GM18909 (cell line): ENCODE results near the gene WDFY4.

Source experiments
- ATAC-seq: cut with Tn5 transposase; IDR thresholded peaks from one replicate; pipeline ENCODE4 v1.9.1; 2021; ENCODE audit warnings: mild to moderate bottlenecking; ENCODE audit not compliant: unreplicated experiment, poor library complexity

The WDFY4 gene

DNA sequence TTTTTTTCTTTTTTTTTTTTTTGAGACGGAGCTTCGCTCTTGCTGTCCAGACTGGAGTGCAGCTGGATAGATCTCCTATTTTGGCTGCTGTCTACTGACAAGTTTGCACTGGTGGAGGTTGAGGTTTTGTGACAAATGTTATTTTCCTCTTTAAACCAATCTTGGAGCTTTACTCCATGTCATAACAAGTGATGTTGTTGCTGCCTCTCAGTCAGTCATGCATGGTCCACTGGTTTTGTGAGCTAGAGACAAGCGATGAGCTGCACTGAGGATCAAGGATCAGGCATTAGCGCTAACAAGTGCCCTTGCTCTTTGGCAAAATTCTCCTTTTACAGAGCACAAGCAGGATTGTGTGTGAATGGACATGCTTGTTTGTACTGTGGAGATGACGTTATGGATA lies 805 bp upstream of the WDFY4 start:
- ATAC-seq: peak; percentile 35

DNA sequence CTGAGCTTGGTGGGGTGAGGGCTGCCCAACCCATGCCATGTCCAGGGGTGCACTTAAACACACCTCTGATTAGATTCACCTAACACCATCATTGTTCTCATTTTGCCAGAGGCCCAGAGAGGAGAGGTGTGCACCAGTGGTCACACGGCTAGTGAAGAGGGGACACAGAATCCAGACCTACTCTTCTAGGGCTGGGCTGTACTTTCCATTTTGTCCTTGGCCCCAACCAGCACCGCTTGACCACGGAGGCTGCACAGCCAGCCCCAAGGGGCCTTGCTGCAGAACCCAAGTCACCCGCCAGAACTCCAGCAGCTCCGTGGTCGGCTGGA lies 246 bp upstream of the WDFY4 start:
- ATAC-seq: no peak

DNA sequence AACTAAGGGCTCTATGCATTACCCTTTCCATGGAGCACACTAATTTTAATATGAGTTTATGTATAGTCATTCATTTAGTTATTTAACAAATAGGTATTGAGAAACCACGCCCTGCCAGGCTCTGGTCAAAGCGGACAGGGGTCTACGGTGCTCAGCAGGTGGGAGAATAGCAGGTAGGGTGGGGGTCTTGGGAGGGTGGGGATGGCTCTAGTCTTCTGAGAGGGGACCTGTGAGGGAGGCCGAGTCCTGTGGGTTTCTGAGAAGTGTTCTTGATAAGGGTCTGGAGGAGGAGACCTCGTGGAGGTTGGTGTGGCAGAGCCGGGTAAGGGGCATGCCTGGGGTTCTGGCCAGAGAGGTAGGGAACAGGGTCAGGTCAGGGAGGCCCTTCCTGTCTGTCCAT lies 1.1 kb downstream of the WDFY4 start:
- no peak for ATAC-seq

DNA sequence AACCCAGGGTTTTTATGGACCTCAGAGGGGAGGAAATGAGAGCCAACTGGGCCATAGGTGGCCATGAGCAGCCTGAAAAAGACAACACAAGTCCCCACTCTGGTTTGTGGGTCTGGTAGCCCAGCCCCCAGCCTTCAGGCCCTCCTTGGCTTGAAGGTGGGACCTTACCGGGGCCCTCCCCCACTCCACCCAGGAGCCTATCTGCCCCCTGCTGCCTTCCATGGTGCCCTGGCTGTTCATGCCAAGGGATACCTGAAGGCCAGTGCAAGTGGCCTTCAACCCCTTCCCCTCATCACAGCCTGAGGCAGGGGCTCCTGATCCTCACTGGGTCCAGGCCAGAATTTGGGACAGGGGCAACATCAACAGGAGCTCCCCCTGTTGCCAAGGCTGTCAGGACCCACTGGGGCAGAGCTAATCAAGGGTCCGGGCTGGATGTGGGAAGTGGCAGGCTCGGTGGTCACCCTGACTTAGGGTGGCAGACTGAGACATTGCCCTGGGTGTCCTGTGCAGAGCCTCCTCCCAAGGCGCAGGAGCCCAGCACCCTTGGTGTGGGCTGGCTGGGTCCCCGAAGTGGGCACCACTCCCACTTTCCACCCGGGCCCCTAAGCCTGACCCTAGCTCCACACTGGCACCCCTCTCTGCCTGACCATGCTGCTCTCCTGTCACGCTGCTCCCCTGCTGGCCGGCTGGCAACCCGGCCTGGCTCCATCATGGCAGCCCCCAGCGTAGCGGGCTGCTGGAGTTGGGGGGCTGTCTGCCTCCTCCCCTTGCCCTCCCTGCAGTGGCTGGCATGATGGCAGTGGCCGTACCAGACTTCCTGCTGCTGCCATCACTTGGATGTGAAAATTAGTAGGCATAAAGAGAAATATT lies 6.4 kb downstream of the WDFY4 start:
- no peak for ATAC-seq

DNA sequence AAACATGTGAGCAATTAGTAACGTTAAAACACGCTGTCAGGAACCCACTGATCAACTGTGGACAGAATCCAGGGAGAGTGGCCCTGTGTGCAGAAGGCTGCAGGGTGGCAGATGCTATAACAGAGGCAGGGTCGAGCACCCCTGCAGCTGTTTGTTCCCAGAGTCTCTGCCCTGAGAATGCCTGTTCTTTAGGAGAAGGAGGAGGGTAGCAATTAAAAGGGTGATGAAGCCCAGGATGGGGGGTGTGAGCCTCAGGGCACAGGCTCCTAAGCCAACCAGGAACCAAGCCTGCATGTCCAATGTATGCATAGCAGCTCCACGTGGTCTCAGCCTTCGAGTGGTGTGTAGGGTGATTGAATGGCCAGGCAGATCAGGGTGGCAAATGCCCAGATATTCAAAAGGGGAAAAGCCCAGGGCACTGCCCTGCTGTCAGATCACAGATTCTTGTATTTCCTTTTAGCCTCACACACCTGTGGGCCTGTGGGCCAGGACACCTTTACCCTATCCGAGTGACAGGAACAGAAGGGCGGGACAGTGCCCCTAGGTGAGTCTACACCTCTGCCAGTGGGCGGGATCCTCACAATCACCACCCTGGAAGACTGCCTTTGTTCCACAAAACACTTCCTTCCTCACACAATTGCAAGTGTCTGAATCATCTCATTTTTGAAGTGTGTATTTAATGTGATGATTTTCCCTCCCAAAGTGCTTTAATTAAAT lies 7.3 kb downstream of the WDFY4 start:
- ATAC-seq: no peak

DNA sequence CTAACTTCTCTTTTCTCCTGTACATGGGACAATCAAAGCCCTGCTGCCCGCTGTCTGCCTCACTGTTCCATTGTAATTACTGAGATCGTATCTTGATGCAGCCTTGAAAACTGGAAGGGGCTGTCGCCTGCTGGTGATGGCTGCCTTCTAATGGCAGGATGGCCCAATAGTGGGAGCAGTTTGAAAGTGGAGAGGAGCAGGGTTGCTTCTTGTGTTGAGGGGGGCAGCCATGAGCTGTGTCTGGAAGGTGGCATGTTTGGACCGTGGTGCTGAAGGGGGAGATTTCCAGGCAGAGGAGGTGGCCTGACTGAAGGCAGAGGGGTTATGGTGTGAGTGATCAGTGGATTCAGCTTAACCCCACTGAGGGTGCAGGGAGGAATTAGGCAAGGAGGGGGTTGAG lies 8.1 kb downstream of the WDFY4 start:
- no peak for ATAC-seq

DNA sequence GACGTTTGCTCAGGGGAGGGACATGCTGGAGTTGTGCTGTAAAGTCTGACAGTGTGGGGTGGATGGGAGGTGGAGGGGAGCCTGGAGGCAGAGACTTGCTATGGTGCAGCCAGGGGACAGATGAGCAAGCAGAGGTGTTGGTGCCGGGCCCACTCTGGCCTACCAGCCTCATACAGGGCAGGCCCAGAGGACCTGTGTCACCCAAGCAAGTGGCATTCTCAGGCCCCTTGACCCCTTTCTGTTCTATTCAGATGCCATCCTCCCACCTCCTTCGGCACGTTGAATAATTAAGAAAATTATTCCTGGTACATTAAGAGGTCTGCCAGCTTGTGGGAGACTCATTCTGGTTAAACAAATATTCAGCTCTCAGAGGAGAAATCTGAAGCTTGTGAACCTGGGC lies 8.5 kb downstream of the WDFY4 start:
- no peak for ATAC-seq

DNA sequence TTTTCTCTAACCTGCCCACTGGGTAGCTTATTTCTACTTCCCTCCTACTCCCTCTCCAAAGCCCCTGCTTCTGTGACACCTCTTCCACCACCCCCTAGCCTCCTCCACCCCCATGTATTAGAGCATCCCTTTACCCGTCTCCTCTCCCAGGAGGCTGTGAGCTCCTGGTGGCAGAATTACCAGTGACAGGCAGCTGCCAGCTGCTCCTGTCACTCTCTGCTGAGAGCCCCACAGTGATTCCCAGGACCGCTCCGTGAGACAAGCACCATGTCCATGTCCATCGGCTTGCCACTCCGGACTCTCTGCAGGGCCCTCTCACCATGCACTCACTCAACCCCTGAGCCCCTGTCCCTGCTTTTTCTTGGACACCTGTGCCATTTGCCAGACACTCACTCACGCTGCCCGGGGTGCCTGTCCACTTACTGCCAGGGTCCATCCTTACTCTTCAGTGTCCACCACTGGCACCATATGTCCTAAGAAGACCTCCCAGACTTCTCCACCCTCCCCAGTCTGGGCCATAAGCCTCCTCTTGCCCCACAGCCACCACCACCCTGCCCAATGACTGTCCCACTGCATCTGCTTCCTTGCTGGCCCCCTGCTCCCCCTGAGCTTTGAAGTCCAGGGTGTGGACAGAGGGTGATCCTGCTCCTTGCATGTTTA lies 9.8 kb downstream of the WDFY4 start:
- no peak for ATAC-seq

DNA sequence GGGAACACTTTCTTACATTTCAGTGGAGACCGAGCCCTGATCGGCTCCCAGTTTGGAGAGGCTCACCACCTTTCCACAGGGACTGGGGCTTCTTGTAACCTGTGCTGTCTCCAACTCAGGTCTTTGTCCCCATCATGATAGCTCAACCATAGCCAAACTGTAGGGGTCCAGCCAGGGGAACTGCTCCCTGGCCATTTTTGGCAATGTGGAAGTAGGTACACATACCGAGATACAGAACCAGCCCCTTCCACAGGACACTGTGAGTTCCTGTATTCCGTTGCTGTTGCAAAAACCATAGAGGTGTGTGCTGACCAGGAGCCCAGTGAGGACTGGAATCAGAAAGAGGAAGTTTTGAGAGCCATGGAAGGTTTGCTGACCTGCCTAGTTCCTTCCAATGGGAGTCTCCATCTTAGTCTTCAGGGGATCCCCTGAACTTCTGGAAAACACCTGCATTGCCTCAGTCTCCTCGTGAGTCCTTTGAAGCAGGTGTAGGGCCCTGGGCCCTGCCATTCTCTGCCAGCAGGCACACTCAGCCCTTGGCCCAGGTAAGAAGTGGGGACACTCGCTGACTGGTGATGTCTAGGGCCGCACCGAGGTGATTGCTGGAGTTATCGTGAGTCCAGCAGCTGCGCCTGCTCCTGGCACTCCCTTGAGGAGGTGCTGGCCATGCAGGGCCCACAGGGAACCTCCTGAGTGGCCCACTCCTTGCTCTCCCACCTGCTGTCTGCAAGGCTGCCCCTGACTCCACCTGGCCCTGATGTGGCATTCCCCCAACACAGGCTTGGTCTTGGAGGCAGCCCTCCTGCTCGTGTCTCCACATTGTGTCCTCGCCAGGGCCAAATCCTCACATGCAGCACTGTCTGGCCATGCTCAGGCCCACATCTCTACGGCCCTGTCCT lies 11.2 kb downstream of the WDFY4 start:
- ATAC-seq: no peak

DNA sequence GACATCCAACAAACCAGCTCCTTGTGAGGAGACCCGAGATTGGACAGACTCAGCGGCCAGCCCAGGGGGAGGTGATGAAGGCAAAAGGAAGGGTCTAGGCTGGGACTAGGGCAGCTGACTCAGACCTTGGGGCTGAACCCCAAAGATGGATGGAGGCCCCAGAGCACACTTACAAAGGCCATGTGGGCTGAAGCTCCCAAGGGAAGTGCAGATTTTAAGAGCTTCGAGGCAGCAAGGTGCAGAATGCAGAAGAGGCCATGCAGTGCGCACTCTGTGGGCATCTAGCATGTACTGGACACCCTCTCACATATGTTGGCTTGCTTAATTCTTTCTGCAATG lies 11.8 kb downstream of the WDFY4 start:
- ATAC-seq: no peak

DNA sequence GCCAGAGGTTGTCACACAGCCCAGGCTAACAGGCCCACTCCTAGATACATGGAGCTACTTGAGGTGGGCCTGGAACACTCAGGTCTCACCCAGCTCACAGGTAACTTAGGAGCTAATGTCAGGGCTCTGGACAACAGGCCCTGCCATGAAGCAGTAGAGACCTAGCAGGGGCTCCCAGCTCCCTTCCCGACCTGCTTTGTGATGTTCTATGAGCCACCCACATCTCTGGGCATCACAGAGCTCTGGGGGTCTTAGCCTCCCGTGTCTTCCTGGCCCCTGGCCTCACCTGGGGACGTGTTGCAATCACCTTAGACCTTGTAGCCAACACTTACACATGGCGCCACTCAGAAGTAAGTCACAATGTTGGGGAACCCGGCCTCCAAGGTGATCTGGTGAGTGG lies 12.4 kb downstream of the WDFY4 start:
- no peak for ATAC-seq

DNA sequence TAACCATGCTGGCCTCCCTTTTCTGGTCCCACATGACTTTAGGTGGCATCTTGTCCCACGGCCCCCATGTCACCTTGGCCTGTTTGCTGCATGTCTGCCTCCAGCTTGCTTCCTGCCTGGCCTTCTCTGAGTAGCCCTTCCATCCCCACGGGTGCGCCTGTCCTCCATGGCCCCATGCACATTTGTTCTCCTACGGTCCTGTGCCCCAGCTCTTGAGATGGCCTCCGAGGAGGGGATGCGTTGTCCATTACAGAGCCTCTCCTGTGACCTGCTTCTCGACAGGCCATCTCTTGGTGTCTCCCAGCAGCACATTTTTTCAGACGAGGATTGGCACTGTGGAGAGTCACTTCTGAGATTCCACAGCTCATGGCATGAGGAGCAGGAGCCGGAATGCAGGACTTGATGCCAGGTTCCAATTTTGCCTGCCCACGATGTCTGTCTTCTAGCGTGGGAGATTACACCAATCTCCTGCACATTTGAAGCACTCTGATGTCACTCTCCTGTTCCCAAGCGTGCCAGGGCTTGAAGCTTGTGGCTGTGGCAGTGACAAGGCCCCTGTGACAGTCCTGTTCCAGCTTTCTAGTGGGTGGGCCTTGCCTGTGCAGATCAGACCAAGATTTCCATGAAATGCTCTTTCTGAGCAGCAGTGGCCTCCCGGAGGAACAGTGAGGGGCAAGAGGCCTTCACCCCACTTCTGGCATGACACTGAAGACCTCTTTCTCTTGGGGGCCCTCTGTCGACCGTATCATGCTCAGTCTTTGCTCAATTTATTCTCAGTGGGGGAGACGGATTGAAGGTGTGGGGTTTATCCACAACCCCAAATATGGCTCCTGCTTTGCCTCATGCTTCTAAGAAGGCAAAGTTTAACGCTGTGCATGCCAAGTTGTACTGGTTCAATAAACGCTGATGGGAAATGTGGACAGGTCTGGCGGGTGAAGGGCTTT lies 13.4 kb downstream of the WDFY4 start:
- ATAC-seq: no peak

DNA sequence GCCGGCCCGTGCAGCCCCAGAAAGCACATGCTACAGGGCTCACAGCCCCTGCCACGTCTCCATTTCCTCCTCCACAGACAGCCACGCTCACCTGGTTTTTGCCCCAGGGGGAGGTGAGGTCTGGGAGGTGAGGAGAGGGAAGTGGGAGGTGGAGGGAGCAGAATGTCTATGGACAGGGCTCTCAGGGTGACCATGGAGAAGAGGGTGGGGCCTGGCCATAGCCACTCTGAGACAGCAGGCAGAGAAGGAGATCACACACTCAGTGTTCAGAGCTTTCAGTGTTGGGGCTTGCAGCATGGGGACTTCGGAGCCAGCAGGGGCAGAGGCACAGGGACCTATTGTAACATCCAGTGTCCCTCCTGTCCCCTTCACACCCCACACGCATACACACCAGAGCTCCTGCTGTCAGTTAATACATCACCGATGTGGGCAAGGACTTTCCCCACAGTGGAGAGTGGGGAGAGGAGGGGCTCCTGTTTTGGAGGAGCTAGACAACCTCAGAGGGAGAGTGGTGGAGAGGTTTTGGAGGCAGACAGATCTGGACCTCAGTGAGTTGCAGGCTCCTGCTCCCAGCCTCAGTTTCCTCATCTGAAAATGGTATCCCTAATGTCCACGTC lies 14.4 kb downstream of the WDFY4 start:
- ATAC-seq: peak; percentile 66

DNA sequence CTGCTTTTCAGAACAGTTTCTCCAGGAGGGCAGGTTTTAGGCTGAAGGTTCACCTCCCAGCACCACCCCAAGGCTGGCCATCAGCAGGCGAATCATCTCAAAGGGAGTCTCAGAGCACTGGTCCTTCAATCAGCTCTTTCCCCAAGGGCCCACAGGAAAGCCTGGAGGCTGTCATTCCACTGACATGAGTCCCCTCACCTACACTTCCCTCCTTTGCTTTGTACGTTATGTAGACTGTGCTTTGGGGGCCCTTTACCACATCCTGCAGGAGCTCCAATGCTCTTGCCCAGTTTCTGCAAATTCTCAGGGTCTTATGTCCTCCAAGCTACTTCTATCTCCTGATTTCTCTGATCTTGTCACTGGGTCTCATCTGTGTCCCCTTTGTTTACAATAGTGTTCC lies 15.4 kb downstream of the WDFY4 start:
- ATAC-seq: no peak

DNA sequence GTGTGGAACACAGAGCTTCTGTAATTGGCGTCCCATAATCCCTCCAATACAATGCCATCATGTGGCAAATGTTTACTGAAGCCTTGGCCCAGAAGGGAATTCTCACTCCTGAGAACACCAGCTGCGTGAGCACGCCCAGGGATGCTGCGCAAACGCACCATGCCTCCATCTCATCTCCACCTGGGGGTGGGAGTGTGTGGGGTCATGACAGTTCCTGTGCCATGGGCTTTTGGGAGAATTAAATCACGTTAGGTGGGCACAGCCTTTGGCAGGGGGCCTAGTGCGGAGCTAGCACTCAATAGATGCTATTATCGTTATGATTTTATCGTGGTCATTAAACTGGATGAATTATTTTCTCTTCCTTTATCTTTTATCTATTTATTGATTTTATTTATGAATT lies 15.8 kb downstream of the WDFY4 start:
- no peak for ATAC-seq

DNA sequence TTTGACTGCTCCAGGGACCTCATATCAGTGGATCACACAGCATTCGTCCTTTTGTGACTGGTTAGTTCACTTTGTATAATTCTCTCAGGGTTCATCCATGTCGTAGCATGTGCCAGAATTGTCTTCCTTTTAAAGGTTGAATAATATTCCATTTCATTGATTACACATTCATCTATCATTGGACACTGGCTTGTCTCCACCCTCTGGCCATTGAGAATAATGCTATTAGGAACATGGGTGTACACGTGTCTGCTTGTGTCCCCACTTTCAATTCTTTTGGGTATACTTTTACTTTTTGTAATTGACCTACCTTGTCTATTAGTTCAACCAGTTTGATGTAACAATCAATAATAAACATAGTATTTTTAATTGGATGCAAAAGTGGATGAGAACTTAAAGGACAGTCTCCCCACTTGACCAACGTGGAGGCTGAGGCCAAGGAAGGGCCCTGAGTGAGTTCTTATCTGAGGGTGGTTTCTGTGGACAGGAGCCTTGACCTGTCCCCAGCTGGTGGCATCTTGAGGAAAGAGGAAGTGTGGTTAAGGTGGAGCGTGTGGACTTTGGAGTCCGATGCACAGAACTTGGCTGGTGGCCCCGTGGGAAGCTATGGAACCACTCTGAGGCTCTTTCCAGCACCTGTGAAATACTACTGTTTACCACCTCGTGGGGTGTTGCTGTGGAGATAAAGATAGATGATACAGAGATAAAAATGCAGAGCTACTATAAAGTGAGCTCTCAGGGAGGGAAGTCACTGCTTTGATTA lies 16.6 kb downstream of the WDFY4 start:
- no peak for ATAC-seq

DNA sequence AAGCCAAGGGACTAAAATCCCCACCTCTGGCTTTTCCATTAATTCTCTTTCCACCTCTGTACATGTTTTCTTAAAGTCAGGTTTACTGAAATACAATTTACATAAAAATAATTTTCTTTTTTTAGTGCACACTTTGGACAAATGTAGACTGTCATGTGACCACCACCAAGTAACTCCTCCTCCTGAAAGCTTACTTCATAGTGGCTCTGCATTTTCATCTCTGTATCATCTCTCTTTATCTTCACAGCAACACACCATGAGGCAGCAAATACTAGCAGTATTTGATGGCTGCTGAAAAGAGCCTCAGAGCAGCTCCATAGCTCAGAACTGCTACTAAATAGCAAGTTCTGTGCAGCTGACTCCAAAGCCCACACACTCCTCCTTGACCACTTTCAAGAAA lies 17.3 kb downstream of the WDFY4 start:
- no peak for ATAC-seq

DNA sequence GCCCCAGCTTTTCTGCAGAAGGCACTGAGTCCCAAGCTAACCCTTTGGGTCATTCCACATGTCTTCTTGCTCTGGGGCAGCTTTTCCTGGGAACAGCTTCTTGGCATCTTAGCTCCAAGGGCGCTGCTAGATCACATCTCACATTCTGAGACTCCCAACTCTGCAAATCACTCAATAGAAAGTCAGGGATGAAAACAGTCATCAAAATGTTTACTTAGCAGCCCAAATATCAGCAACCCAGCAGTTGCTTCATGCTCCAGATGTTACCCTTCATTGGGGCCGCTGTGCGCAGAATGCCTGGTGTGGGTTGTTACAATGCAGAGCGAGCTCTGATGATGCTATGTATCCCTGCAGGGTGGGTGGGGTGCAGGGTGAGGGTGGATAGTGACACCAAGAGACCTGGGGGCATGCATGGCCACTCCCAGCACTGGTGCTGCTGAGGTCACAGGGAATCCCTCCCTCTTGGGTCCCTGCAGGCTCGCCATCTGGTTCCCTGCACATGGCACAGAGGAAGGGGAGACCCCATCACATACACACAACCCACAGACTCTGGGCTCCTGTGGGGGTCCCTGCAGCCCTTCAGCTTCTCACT lies 19.0 kb downstream of the WDFY4 start:
- no peak for ATAC-seq
